DMS53 (cell line): ENCODE results near the gene MYPN.
A peak's percentile ranks its signal among the peaks of the same experiment; 100 is the strongest.
"Not testable (repeated sequence)": the region's sequence is repeated elsewhere in the genome, so short reads cannot be mapped to it uniquely, and the experiment has no call there.

Experiments
- DNase-seq: peaks from one replicate; lab custom pipeline; 2025; lab: John Stamatoyannopoulos, UW

The MYPN gene

DNA sequence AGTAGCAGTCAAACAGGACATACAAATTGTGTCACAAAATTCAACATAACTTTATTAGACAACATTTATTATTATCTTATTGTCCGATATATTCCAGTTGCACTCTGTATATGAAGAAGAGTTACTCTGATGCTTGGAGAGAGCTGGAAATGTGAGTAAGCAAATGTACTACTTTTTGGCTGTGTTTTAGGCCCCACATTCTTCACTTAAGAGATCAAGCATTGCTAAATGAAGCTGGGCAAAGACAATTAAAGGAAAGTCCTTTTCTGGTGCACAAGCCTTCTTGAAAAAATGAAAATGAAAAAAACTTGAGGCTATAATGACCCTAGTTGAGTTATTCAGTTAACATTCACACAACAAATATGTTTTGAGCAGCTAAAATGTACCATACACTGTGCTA lies 26.1 kb downstream of the MYPN start:
- no peak for DNase-seq

DNA sequence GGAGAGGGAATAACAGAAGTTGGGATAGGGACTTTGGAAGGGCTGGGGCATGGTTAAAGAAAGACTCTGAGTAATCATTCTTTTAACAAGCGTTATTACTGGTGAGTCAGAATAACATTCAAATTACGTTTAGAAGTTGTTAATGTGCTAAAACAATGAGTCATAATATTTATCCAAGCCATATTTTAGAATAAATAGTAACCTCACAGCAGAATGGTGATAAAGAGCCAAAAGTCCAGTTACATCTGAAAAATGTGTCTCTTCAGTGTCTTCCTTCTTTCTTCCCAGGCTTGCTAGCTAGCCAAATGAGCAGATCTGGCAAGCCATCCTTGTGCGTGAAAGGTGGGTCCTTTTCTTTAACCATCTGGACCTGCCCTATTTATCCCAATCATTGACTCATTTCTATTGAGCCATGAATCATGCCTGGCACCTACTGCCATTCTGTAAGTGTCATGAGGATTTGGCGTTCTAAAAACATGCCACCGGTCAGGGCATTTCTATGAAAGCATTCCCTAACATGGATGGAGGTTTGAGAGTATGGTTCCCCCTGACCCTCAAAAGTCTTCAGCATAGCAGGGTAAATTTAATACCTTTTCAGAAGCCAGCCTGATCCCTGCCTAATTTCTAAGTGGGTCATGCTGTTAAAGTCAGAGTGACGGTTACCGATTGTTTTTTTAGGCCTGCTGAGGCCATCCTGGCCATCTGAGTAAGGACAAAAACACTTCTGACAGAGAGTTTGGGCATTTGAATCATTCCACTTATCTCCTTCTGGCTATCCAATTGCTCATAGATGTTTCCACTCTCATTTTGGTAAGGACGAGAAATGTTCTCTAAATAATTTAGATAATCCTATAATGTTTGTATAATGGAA lies 26.9 kb downstream of the MYPN start:
- peak; percentile 36 for DNase-seq

DNA sequence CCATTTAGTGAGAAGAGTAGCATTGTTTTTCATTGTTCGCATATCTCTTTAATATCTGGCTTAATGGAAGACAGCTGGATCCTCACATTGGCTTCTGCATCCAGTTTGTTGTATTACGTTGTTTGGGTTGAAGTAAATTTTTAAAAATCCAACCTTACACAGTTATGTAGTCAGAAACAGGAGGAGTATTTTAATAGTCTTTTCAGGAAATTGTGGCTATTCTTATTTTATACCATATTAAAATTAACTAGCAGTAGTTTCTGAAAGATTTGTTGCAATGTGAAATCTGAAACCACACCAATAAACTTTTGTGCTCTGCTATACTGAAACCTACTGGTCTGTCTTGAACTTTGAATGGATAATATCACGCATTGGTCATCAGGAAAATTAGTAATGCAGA lies 27.9 kb downstream of the MYPN start:
- DNase-seq, result no peak

DNA sequence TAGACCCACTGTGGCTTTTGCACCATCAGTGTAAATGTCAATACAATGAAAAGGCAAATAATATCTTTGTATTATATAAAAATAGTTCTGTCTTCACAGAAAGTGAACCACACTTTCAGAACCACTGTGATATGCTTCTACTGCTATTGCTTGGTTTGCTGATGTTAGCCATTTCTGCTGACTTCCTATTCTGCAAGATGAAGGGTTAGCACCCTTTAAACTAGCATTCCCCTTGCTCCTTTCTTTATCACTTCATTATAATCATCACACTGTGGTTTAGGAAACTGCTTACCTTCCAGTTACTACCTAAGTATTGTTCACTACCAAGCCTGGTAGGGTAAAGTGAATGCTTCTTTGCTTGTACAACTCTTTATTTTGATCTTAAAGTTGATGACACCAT lies 29.2 kb downstream of the MYPN start:
- DNase-seq, result no peak

DNA sequence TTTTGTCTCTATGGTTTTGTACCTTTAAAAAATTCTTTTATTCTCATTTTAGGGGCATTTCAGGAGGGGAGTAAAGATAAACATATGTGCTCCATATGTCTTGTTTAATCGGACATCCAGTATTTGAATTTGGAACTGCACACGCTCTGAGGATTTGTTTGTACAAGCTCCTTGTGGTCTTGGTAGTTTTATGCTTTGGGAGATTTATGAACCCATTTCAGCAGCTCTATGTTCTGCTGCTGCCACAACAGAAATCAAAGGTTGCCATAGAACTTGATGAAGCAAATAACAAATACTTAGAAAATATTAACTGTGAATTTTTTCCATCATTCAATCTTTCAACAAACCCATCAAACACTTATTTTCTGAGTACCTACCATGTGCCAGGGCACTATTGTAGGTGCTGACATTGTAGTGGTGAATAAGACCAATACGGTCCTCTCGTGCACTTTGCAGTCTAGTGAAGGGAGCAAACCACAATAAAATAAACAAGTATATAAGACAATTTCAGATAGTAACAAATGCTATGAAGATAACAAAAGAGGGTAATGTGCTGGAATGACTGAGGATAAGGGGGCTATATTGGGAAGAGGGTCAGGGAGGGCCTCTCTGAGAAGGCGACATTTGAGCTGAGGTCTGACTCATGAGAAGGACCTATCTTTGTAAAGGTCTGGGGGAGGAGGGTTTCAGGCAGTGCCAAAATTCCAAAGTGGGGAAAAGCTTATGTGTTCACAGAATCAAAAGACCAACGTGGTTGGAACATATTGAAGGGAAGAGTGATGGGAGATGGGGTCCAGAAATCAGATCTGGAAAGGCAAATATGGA lies 30.4 kb downstream of the MYPN start:
- DNase-seq, result no peak

DNA sequence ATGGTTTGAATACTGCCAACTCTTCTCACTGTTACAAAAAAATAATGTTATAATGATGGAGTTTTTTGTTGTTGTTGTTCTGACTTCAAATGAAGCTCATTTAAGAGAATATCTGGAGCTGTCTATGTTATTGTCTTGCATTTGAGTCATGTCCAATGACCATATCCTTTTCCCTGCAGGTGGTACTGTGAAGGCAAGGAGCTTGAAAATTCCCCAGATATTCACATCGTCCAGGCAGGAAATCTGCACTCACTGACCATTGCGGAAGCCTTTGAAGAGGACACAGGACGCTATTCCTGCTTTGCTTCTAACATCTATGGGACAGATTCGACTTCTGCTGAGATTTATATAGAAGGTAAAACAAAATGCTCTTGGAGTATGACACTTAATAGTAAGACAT lies 33.5 kb downstream of the MYPN start:
- DNase-seq, result no peak

DNA sequence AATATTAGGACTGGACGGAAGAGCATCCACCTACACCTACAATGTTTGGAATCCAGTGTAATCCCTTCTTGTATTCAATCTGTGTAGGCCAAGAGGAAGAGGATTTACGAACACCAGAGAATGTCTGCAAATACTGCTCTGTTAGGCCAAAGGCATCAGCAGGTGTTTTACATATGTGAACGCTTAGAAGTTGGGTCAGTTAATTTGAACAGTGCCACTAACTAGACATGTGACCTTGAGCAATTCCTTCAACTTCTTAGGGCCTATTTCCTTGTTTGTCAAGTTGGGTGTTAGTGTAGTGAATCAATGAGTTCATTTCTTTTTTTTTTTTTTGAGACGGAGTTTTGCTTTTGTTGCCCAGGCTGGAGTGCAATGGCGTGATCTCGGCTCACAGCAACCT lies 35.4 kb downstream of the MYPN start:
- DNase-seq, result no peak

DNA sequence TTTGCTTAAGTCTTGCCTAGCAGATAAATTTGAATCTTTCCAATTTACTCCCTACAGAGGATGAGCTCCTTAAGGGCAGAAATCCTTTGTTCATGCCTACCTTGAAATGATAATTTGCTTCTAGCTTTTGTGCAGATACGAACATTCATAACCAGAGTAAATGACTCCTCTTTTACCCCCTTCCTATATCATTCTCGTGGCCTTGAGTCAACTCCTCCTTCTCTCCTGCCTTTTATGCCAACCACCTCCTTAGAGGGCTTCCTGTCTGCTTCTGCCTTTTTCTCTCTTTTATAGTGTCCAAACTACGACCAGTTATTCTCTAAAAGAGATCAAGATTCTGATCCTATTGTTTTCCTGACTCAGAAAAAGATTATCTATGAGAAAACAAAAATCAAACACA lies 36.4 kb downstream of the MYPN start:
- DNase-seq, result no peak

DNA sequence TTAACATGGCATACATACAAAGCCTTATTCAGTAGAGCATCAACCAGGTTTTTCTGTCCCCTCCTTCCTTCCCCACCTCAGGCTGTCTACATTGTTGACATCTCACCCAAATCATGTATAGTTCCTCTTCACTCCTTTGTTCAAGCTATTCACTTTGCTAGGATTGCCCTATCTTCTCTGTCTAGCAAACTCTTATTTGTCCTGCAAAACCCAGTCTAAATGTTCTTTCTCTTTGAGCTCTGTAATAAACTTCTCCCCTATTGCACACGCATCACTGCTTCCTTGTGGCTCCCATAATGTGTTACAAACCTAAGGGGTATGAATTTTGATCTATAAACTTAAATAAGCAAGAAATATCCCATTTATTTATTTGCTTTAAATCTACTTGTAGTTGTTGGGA lies 36.8 kb downstream of the MYPN start:
- no peak for DNase-seq

DNA sequence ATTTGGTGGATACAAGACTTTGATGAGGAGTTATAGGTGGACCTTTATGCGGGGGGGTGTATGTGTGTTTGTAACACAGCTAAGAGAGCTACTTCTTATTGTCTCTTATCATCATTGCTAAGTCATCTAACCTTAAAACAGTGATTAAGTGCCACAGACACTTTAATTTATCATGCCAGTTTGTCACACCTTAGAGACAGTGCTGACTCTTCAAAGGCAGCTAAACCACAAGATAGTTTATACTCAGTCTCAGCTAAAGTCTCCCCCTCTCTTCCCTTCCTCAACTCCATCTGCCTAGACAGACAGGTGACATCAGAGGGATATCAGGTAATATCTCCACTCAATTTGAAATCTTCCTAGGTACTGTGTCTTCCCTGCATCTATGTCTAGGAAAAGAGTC lies 42.2 kb downstream of the MYPN start:
- no peak for DNase-seq

DNA sequence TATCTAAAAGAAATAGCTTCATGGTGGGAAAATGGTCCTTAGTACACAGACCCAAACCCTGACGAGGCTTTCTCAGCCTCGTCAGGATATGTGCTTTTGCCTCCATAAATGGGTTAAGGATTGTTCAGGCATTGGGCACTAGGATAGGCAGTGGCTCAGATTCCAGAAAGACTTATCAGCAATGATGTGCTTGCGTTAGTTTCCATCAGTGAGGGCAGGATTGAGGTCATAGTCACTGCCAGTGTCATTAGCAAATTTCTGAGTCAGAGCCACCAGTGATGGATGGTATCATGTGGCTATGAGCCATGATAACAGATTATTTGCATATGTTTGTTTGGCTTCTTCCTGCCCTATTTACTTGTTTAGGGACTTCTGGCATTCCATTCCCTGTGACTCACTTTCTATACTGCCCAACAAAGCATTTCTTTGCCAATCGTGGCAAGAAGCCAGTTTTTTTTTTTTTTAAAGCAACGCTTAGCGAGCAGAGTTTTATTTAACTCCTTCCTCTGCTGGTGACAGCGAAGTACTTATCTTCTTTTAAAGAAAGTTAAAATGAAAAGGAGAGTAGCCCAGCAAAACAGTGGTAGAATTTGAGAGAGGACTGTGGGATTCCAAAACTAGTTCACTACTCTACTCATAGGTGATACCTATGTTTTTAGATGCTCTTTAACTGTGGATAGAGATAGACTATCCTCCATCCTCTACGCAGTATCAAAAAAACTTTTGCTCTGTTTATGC lies 44.4 kb downstream of the MYPN start:
- peak; percentile 88 for DNase-seq

DNA sequence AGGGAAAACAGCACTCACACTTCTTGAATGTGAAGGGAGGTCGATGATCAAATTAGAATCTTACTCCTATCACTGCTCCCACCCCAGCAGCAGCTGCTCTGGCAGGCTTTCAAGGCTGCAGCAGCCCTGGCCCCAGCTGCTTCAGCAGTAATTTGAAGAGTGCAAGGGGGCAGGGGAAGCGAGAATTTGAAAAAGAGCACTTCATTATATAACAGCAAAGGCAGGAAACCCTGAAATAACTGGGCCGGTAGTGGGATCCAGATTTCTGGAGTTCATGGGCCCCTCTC lies 44.9 kb downstream of the MYPN start:
- DNase-seq, result peak; percentile 29

DNA sequence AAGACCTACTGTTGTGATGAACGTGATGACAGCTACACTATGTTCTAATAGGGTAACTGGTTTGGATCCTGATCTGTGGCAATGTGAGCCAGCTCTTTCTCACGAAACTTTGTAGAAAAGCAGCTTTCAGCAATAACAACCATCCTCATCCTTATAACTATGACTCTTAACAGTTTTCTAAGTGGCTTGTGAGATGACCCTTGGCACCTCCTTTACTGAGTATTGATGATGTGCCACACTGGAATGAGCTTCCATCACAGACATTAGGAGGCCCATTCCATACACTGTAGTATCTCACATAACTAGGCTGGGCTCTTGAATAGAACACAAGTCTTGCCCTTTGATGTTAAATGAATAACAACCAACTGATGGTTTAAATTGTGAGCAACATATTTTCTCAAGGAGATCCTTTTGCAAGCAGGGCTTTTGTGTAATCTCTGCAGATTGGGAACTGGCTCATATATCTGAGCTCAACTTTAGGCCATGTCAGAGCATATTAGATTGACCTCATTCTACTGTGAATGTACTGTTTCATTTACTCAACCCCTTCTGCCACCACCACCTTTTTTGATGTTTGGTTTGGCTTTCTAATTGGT lies 46.4 kb downstream of the MYPN start:
- DNase-seq, result no peak

DNA sequence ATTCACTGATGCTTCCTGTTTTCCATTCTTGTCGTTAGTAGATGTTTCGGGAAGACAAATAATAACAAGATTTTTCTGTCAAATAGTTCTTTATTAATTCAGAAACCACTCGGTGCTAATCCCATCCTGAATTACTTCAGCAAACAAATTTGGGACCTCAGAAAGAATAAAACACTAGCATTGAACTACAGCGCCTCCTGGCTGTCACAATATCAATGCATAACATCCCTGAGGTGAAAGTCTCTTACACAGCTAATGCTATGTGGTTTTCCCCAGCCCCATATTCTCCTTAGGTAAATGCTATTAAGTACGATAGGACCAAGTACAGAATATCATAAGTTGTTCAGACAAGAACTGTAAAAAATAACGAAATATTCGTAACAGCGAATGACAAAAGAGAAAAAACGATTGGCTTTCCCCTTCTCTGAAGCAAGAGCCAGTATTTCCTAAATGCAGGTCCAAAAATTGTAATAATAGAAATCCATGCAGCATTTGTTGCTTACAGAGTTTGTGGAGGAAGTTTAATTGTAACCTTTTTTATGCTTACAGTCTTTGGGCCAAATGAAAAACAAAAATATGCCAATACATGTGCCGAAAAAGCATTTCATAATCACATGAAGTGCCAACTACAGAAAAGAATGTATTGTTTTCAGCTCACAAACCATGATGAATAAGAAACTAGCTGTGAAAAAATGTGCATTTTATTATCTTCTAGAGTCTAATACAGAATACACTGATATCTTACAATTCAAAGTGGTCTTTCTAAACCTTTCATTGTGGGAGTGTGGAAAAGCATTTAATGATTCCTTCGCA lies 47.3 kb downstream of the MYPN start:
- peak; percentile 75 for DNase-seq

DNA sequence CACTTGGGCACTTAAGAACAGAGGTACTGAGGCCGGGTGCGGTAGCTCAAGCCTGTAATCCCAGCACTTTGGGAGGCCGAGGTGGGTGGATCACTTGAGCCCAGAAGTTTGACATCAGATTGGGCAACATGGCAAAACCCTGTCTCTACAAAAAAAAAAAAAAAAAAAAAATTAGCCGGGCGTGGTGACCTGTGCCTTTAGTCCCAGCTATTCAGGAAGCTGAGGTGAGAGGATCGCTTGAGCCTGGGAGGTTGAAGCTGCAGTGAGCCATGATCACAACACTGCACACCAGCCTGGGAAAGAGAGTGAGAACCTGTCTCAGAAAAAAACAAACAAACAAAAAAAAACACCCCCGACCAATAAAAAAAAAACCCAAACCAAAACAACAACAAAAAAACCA lies 48.2 kb downstream of the MYPN start:
- not testable (repeated sequence) for DNase-seq

DNA sequence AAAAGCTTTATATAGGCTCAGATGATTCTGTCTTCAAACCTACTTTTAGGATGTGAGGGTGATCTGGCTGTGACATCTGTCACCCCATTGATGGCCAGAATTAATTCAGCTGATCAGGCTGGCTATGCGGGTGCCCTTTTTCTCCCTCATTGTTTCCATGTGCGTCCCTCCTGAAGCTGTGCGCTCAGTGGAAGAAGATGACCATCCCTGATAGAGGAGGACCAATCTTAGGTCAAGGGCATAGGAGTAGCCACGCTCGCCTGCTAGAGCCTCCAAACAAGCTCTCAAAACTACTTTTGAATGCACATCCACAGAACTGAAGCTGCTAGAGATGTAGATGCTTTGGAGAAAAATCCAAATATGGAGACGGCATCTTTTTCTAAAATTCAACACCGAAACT lies 48.7 kb downstream of the MYPN start:
- no peak for DNase-seq

DNA sequence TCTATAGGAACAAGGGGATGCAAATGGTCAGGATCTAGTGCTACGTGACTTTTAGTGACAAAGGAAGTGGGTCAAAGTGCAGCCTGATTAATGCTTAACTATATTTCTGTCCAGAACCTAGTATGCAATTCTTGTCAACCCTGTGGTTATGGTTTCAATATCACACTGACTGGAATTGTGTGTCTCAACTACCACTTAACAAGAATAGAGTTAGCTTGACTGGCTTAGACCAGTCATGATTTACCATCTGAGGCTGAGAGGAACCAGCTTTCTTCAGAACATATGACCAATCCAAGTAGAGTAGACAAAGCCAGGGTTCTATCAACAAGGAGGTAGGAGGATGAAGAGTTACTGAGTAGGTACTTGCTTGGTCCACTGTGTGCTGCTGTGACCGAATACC lies 54.4 kb downstream of the MYPN start:
- DNase-seq, result peak; percentile 64

DNA sequence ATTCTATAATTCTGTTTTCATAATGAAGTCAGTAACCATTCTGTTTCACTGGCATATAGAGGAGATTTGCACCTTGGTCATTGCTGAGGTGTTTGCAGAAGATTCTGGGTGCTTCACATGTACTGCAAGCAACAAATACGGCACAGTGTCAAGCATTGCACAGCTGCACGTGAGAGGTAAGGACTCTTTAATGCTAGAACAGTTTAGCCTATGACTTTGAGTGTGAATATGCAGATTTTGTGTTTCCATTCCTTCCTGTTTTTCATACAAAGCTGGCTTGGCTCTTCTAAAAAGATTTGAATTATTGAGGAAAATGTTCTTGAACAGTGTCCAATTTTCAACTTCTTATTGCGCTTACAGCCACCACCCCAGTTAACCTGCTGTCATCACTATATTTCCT lies 56.4 kb downstream of the MYPN start:
- DNase-seq, result no peak

DNA sequence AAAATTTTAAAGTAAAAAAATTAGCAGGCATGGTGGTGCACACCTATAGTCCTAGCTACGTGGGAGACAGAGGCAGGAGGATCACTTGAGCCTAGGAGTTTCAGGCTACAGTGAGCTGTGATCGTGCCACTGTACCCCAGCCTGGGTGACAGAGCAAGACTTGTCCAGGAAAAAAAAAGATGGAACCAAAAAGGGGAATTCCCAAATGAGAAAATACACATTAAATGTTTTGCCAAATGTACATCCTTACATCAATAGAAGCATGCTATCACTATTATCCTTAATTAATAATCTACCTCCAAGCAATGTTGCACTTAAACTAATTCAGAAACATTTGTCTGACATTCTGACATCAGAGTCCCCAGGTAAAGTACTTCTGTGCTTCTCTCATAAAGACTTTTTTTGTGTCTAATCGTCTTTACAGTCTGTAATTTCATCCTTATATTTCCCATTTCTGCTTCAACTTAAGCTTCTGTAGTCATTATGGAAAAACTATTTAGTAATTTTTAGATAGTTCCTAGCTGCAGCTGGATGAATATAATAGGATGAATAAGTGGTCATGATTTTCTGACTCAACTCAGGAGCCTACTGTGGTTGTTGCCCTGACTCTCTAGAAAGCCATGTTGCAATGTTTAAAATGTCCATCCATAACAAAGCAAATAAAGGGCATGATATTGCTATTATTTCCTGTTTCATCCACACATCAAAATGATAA lies 57.7 kb downstream of the MYPN start:
- DNase-seq, result no peak

DNA sequence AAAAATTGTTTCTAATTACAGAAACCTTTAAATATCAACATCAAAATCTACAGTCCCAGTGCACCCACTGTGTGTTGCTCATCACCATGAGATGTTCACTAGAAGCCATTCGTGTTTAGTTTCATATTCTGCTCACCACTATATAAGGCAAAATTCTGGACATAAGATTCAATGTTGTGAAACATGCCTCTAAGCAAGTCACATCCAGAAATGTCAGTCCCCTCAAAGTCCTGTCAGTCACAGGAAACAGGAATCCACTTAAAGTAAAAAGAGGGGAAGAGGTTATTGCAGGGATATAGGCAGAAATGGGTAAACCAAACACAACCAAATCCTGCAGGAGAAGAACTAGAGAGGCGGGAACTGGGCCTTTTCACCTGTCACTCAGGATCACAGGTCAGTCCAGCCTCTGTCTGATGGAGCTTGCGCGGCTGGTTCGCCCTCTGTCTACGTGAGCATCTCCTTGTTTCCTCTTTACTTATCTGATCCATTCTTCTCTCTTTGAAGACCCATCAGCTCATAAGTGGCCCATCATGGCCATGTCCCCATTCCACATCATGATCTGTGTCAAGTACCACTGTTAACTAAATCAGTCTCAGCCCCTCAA lies 58.4 kb downstream of the MYPN start:
- no peak for DNase-seq
